ENCODE data around the gene ZBTB14. TPM values are rescaled to one million over a fixed set of nuclear protein-coding genes. Genes with fewer than 3 reads are reported as not detected.
A peak's percentile ranks its signal among the peaks of the same experiment; 100 is the strongest.

Gene ZBTB14
- total and polyA plus RNA-seq, 2 experiments from 2014 or later, result 9.6 to 10.6 TPM

GRCh38 chr18:5288517-5288935 is 7.0 kb downstream of the ZBTB14 start:
- Histone ChIP-seq H3K36me3 (ENCODE audit: low read depth) (peaks cover 17% of the 10 kb centered on the region), H3K27me3 (replicated peaks; ENCODE audit: insufficient read depth) (no peaks in the 10 kb centered on the region), H3K79me2 (ENCODE audit: insufficient read depth) (peaks cover 6% of the 10 kb centered on the region), H3K9me3 (ENCODE audit: low read depth) (no peaks in the 10 kb centered on the region), H3K9ac (no peak overlapping the region), H3K9me2 (ENCODE audit: insufficient read depth) (no peaks in the 10 kb centered on the region), H4K20me1 (ENCODE audit: insufficient read depth) (no peaks in the 10 kb centered on the region), H2AFZ (no peak overlapping the region), H3K4me3 (no peak overlapping the region), H3K4me1 (ENCODE audit: insufficient read depth) (no peaks in the 10 kb centered on the region), H3F3A (ENCODE audit: insufficient read depth) (no peaks in the 10 kb centered on the region), H3K27ac (no peak overlapping the region), H3K4me2 (ENCODE audit: unreplicated experiment) (no peak overlapping the region)
- in situ Hi-C loops (cut with MboI), result no loop called here
- 11 to 18% methylated on average over 2 of the region's 2 CpGs for WGBS, 2 experiments (ENCODE audit: low coverage in 1 of 2, low lambda C conversion rate in 2 of 2, missing lambda C conversion rate in 2 of 2)
- no peak for DNase-seq
- TF ChIP-seq EZH2phosphoT487 (IDR thresholded peaks at IDR 0.05; ENCODE audit: insufficient read depth, low read depth) (no peak), EZH2 (IDR thresholded peaks at IDR 0.05; ENCODE audit: insufficient read depth, poor library complexity, severe bottlenecking) (no peak)

DNA sequence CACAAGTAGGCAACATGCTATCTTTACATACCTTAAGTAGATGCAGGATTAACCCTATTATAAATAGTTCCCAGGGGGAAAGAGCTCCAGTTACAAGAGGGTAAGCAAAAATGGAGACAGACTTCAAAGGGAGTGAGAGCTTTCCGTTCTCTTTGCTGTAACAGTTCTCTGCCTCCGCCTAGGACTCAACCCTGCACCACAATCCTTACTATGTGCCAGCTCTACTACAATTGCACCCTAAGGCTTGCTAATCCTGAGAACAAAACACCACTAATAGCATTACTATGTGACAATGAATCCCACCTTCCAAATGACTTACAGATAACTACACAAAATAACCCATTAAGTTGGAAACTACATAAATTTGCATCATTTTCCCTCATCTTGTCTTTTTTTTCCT is 7.7 kb downstream of the ZBTB14 start:
- no peaks in the 10 kb centered on the region for H3K9me2 ChIP-seq (ENCODE audit: insufficient read depth)
- H3K4me1 ChIP-seq (ENCODE audit: insufficient read depth), result no peaks in the 10 kb centered on the region
- H3F3A ChIP-seq (ENCODE audit: insufficient read depth), result no peaks in the 10 kb centered on the region
- no peaks in the 10 kb centered on the region for H3K9me3 ChIP-seq (ENCODE audit: low read depth)
- no peaks in the 10 kb centered on the region for H3K27me3 ChIP-seq (replicated peaks; ENCODE audit: insufficient read depth)
- 75% methylated on average over 2 of the region's 2 CpGs for WGBS, 2 experiments (ENCODE audit: low coverage in 1 of 2, low lambda C conversion rate in 2 of 2, missing lambda C conversion rate in 2 of 2)
- H3K27ac ChIP-seq, result no peak overlapping the region
- no peak overlapping the region for H2AFZ ChIP-seq
- no peaks in the 10 kb centered on the region for H3K79me2 ChIP-seq (ENCODE audit: insufficient read depth)
- TF ChIP-seq EZH2phosphoT487 (IDR thresholded peaks at IDR 0.05; ENCODE audit: insufficient read depth, low read depth) (no peak), EZH2 (IDR thresholded peaks at IDR 0.05; ENCODE audit: insufficient read depth, poor library complexity, severe bottlenecking) (no peak)
- H4K20me1 ChIP-seq (ENCODE audit: insufficient read depth), result no peaks in the 10 kb centered on the region
- in situ Hi-C loops (cut with MboI), result no loop called here
- H3K4me2 ChIP-seq (ENCODE audit: unreplicated experiment), result no peak overlapping the region
- no peak overlapping the region for H3K4me3 ChIP-seq
- peaks cover 17% of the 10 kb centered on the region for H3K36me3 ChIP-seq (ENCODE audit: low read depth)
- no peak overlapping the region for H3K9ac ChIP-seq
- DNase-seq, result no peak

DNA sequence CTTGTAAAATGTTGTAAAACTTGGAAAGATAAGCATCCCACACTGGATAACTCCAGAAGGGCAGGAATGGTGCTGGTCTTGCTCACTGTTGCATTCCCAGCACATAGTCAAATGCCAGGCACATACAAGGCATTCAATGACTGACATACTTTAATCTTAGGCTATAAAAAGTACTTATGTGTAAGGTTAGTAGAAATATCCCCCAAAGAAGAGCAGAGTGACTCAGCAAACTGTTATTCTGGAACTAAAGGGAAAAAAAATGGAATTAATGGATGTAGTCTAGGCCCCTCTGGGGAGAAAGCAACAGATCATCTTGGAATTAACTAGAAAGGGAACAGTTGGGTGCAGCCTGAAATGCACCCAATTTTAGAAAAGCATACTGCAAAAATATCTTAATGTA is 9.0 kb downstream of the ZBTB14 start:
- no peak overlapping the region for H2AFZ ChIP-seq
- H3K4me1 ChIP-seq (ENCODE audit: insufficient read depth), result no peaks in the 10 kb centered on the region
- DNase-seq, result no peak
- no peaks in the 10 kb centered on the region for H3K79me2 ChIP-seq (ENCODE audit: insufficient read depth)
- no peak overlapping the region for H3K9ac ChIP-seq
- in situ Hi-C loops (cut with MboI), result no loop called here
- TF ChIP-seq EZH2 (IDR thresholded peaks at IDR 0.05; ENCODE audit: insufficient read depth, poor library complexity, severe bottlenecking) (no peak), EZH2phosphoT487 (IDR thresholded peaks at IDR 0.05; ENCODE audit: insufficient read depth, low read depth) (no peak)
- H3F3A ChIP-seq (ENCODE audit: insufficient read depth), result no peaks in the 10 kb centered on the region
- H3K9me2 ChIP-seq (ENCODE audit: insufficient read depth), result no peaks in the 10 kb centered on the region
- H3K4me3 ChIP-seq, result no peak overlapping the region
- H3K36me3 ChIP-seq (ENCODE audit: low read depth), result peaks cover 12% of the 10 kb centered on the region
- H3K27ac ChIP-seq, result no peak overlapping the region
- H4K20me1 ChIP-seq (ENCODE audit: insufficient read depth), result no peaks in the 10 kb centered on the region
- no peaks in the 10 kb centered on the region for H3K9me3 ChIP-seq (ENCODE audit: low read depth)
- H3K4me2 ChIP-seq (ENCODE audit: unreplicated experiment), result no peak overlapping the region
- H3K27me3 ChIP-seq (replicated peaks; ENCODE audit: insufficient read depth), result no peaks in the 10 kb centered on the region

- no peaks in the 10 kb centered on the region for H3K79me2 ChIP-seq (ENCODE audit: insufficient read depth)
- no peak overlapping the region for H2AFZ ChIP-seq
- H4K20me1 ChIP-seq (ENCODE audit: insufficient read depth), result no peaks in the 10 kb centered on the region
- no peaks in the 10 kb centered on the region for H3F3A ChIP-seq (ENCODE audit: insufficient read depth)
- no peak overlapping the region for H3K4me3 ChIP-seq
- H3K9me3 ChIP-seq (ENCODE audit: low read depth), result no peaks in the 10 kb centered on the region
- 49 to 60% methylated on average over 2 of the region's 2 CpGs for WGBS, 2 experiments (ENCODE audit: low coverage in 1 of 2, low lambda C conversion rate in 2 of 2, missing lambda C conversion rate in 2 of 2)
- TF ChIP-seq EZH2phosphoT487 (IDR thresholded peaks at IDR 0.05; ENCODE audit: insufficient read depth, low read depth) (no peak), EZH2 (IDR thresholded peaks at IDR 0.05; ENCODE audit: insufficient read depth, poor library complexity, severe bottlenecking) (no peak)
- DNase-seq, result no peak
- H3K36me3 ChIP-seq (ENCODE audit: low read depth), result peaks cover 5% of the 10 kb centered on the region; the same call in 1 of the 2 replicates
- in situ Hi-C loops (cut with MboI), result no loop called here
- no peak overlapping the region for H3K27ac ChIP-seq
- H3K4me1 ChIP-seq (ENCODE audit: insufficient read depth), result no peaks in the 10 kb centered on the region
- H3K9ac ChIP-seq, result no peak overlapping the region
- no peaks in the 10 kb centered on the region for H3K27me3 ChIP-seq (replicated peaks; ENCODE audit: insufficient read depth)
- no peaks in the 10 kb centered on the region for H3K9me2 ChIP-seq (ENCODE audit: insufficient read depth)
- H3K4me2 ChIP-seq (ENCODE audit: unreplicated experiment), result no peak overlapping the region
Measured at GRCh38 chr18:5285326-5285725, 10.2 kb downstream of the ZBTB14 start.

- Histone ChIP-seq H3K4me1 (ENCODE audit: insufficient read depth) (no peaks in the 10 kb centered on the region), H3K9me2 (ENCODE audit: insufficient read depth) (no peaks in the 10 kb centered on the region), H3K36me3 (ENCODE audit: low read depth) (no peaks in the 10 kb centered on the region), H3K79me2 (ENCODE audit: insufficient read depth) (no peaks in the 10 kb centered on the region), H3K9me3 (ENCODE audit: low read depth) (no peaks in the 10 kb centered on the region), H3K4me3 (no peak overlapping the region), H3K4me2 (ENCODE audit: unreplicated experiment) (no peak overlapping the region), H3K27ac (no peak overlapping the region), H3K27me3 (replicated peaks; ENCODE audit: insufficient read depth) (no peaks in the 10 kb centered on the region), H2AFZ (no peak overlapping the region), H3K9ac (no peak overlapping the region), H4K20me1 (ENCODE audit: insufficient read depth) (no peaks in the 10 kb centered on the region), H3F3A (ENCODE audit: insufficient read depth) (no peaks in the 10 kb centered on the region)
- TF ChIP-seq EZH2 (IDR thresholded peaks at IDR 0.05; ENCODE audit: insufficient read depth, poor library complexity, severe bottlenecking) (no peak), EZH2phosphoT487 (IDR thresholded peaks at IDR 0.05; ENCODE audit: insufficient read depth, low read depth) (no peak)
- in situ Hi-C loops (cut with MboI), result no loop called here
- 59 to 71% methylated on average over 7 of the region's 7 CpGs for WGBS, 2 experiments (ENCODE audit: low coverage in 1 of 2, low lambda C conversion rate in 2 of 2, missing lambda C conversion rate in 2 of 2)
- peak; percentile 33 for DNase-seq
Measured at GRCh38 chr18:5284808-5285207, 10.7 kb downstream of the ZBTB14 start.
